Measurements from ENCODE around the gene TNP1. TPM values are rescaled to one million over a fixed set of nuclear protein-coding genes. Genes with fewer than 3 reads are reported as not detected.

TNP1 gene
- polyA plus RNA-seq, 1 experiment: not detected

GRCh38 chr2:216903470-216903869, 43.6 kb upstream of the TNP1 start:
- ChIA-PET POLR2A (no interaction called here), CTCF (no interaction called here)
- no peak for DNase-seq (ENCODE audit: low read depth)
- no peaks in the 10 kb centered on the region for H3K27me3 ChIP-seq (ENCODE audit: control insufficient read depth, insufficient read depth, low read length)
- TF ChIP-seq CTCF (IDR thresholded peaks at IDR 0.05; ENCODE audit: insufficient read depth, low read depth, low read length): no peak
- H3K36me3 ChIP-seq (ENCODE audit: control insufficient read depth, insufficient read depth, low read length): no peaks in the 10 kb centered on the region
- H3K4me3 ChIP-seq (ENCODE audit: low read depth, low read length): no peak overlapping the region

GRCh38 chr2:216901273-216901672, 41.4 kb upstream of the TNP1 start:
- H3K27me3 ChIP-seq (ENCODE audit: control insufficient read depth, insufficient read depth, low read length): no peaks in the 10 kb centered on the region
- H3K4me3 ChIP-seq (ENCODE audit: low read depth, low read length): no peak overlapping the region
- ChIA-PET CTCF (interaction anchor here (1.3 kb wide), 1 partner anchor 9 kb away, joined by 5 read pairs; no protein-coding TSS in a partner anchor), POLR2A (no interaction called here)
- no peak for TF ChIP-seq CTCF (IDR thresholded peaks at IDR 0.05; ENCODE audit: insufficient read depth, low read depth, low read length)
- DNase-seq (ENCODE audit: low read depth): no peak
- no peaks in the 10 kb centered on the region for H3K36me3 ChIP-seq (ENCODE audit: control insufficient read depth, insufficient read depth, low read length)

GRCh38 chr2:216900406-216900805, 40.5 kb upstream of the TNP1 start:
- ChIA-PET CTCF (interaction anchor here (1.2 kb wide), 1 partner anchor 10 kb away, joined by 3 read pairs; no protein-coding TSS in a partner anchor), POLR2A (no interaction called here)
- TF ChIP-seq CTCF (IDR thresholded peaks at IDR 0.05; ENCODE audit: insufficient read depth, low read depth, low read length): no peak
- no peaks in the 10 kb centered on the region for H3K27me3 ChIP-seq (ENCODE audit: control insufficient read depth, insufficient read depth, low read length)
- no peaks in the 10 kb centered on the region for H3K36me3 ChIP-seq (ENCODE audit: control insufficient read depth, insufficient read depth, low read length)
- no peak for DNase-seq (ENCODE audit: low read depth)
- no peak overlapping the region for H3K4me3 ChIP-seq (ENCODE audit: low read depth, low read length)

GRCh38 chr2:216897561-216898203, 37.8 kb upstream of the TNP1 start:
- ChIA-PET CTCF (interaction anchor here (1.0 kb wide), 1 partner anchor 269 kb away, joined by 3 read pairs; no protein-coding TSS in a partner anchor), POLR2A (no interaction called here)
- TF ChIP-seq CTCF (IDR thresholded peaks at IDR 0.05; ENCODE audit: insufficient read depth, low read depth, low read length): no peak
- no peak overlapping the region for H3K4me3 ChIP-seq (ENCODE audit: low read depth, low read length)
- H3K36me3 ChIP-seq (ENCODE audit: control insufficient read depth, insufficient read depth, low read length): no peaks in the 10 kb centered on the region
- peaks cover 1% of the 10 kb centered on the region for H3K27me3 ChIP-seq (ENCODE audit: control insufficient read depth, insufficient read depth, low read length)
- no peak for DNase-seq (ENCODE audit: low read depth)

GRCh38 chr2:216890138-216890537, 30.3 kb upstream of the TNP1 start:
- no peak for TF ChIP-seq CTCF (IDR thresholded peaks at IDR 0.05; ENCODE audit: insufficient read depth, low read depth, low read length)
- ChIA-PET CTCF (no interaction called here), POLR2A (no interaction called here)
- H3K36me3 ChIP-seq (ENCODE audit: control insufficient read depth, insufficient read depth, low read length): no peaks in the 10 kb centered on the region
- no peak overlapping the region for H3K4me3 ChIP-seq (ENCODE audit: low read depth, low read length)
- no peak for DNase-seq (ENCODE audit: low read depth)
- peaks cover 1% of the 10 kb centered on the region for H3K27me3 ChIP-seq (ENCODE audit: control insufficient read depth, insufficient read depth, low read length)
